Measurements from ENCODE around the gene GRB7.
"Not testable (repeated sequence)": the region's sequence is repeated elsewhere in the genome, so short reads cannot be mapped to it uniquely, and the experiment has no call there.

The GRB7 gene

DNA sequence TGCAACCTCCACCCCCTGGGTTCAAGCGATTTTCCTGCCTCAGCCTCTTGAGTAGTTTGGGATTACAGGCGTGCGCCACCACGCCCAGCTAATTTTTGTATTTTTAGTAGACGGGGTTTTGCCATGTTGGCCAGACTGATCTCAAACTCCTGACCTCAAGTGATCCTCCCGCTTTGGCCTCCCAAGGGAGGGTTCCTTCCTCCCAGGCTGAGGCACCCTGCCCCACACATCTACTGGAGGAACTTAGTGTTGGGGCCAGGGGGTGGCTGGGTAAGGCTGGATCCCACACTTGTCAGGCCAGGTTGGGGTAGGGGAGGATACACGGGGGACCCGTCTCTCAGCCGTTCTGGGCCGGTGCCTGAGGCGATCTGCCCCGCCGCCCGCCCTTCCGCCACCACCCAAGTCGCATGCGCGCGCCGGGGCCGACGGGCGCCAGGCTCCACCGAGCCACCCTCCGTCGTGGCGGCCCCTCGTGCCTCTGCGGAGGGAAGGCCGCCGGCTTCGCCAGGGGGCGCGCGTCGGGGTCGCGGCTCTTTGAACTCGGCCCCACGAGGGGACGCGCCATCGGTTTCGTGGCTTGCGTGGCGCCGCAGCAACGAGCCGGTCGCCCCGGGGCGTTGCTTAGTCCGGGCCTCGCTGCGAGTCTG, 15.9 kb downstream of the GRB7 start:
- peak in 1 of 2 experiments; percentile 38 for DNase-seq

- peak; percentile 76 to 88 for DNase-seq
These were observed 16.6 kb downstream of the GRB7 start for GRCh38 chr17:39754161-39754957.

- DNase-seq, result no peak
These were observed 17.3 kb downstream of the GRB7 start for GRCh38 chr17:39754958-39755553.

- no peak for DNase-seq
These were observed 18.0 kb downstream of the GRB7 start for GRCh38 chr17:39755554-39756379.

GRCh38 chr17:39756380-39757079, 18.8 kb downstream of the GRB7 start:
- DNase-seq, result no peak

DNA sequence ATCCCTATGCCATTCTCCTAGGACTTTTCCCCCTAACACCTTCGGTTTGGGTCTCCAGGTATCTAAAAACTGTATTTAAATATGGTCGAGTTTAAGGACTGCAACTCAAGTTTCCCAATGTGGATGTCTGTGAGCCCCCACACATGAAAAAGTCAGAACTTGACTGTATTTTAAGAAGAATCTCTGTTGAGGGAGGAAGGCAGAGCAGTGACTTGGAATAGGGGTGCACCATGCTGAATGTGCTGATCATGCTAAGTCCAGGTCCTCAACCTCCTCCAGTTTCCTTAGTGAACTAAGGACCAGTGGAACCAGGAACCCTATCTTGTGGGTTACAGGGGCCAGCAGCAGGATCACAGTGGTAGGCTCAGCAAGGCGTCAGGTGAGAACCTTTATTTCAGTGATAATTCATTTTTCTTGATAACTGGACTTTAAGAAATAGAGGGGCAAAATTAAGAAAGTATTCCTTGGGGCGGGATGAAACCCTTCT, 19.5 kb downstream of the GRB7 start:
- no peak for DNase-seq

DNA sequence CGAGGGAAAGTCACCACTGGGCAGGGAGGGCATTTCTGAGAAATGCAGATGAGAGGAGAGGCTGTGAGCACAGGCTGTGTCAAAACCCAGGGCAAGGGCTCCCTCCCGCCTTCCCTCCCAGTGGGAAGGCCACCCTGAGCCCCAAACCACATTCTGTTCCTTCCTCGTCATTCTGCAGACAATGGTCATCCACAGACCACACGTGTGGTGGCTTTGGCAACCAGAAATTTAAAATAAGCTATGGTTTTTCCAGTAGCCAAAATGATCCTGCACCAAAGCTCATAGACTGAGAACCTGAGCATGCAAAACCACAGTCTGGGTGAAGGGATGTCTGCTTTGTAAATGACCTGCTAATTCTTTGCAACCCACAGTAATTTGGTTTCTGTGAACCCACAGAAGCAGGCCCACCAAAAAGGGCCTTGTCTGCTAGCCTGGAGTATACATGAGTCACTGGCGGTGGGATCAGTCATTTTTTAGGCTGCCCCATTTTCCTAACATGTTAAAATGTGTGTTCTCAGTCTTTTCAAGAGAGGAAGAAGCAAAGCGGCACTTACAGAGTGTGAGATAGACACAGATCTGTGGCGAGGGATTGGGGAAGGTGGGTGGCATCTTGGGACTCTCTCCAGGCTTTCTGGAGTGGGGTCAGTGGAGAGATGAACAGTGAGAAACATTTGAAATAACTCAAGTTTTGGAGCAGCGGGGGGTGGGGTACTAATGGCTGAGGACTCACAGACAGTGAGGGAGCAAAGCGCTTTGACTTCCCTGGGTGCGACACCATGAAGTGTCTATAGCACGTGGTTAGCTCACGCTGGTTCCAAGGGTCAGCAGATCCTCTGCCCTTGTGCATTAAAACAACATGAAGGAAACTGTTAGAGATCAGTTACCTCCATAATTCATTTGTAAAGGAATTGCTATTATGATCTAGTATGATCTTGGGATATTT, 20.5 kb downstream of the GRB7 start:
- DNase-seq, result no peak

- DNase-seq, result no peak
These were observed 21.5 kb downstream of the GRB7 start for GRCh38 chr17:39759204-39759603.

GRCh38 chr17:39761861-39762496, 24.2 kb downstream of the GRB7 start:
- no peak for DNase-seq

- no peak for DNase-seq
These were observed 25.5 kb downstream of the GRB7 start for GRCh38 chr17:39763051-39763820.

DNA sequence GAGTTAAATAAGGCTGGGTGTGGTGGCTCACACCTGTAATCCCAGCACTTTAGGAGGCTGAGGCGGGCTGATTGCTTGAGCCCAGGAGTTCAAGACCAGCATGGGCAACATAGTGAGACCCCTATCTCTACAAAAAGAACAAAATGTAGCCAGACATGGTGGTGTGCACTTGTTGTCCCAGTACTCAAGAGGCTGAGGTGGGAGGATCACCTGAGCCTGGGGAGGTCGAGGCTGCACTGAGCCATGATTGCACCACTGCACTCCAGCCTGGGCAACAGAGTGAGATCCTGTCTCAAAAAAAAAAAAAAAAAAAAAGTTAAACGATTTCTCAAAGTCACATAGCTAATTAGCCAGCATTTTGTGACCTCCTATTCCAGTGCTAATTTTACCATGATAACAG, 26.4 kb downstream of the GRB7 start:
- DNase-seq, result not testable (repeated sequence)

GRCh38 chr17:39765175-39765574, 27.4 kb downstream of the GRB7 start:
- no peak for DNase-seq

DNA sequence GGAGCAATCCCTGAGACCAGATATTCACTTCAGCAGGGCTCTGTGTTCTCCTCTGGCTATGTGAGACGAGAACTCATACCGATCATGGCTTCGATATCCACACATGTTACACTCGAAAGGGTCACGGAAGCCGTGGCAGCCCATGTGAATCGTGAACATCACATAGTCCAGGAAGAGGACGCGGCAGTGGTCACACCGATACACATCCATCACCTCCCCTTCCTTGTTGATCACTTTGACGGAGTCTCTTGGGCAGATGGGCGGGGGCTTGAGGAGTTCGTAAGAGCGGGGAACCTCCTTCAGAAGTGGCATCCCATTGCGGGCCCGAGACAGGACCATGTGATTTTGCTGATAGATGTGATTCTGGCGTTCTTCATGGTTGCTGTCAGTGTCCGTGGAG, 28.0 kb downstream of the GRB7 start:
- no peak for DNase-seq

- DNase-seq, result no peak
These were observed 29.4 kb downstream of the GRB7 start for GRCh38 chr17:39767147-39767546.

DNA sequence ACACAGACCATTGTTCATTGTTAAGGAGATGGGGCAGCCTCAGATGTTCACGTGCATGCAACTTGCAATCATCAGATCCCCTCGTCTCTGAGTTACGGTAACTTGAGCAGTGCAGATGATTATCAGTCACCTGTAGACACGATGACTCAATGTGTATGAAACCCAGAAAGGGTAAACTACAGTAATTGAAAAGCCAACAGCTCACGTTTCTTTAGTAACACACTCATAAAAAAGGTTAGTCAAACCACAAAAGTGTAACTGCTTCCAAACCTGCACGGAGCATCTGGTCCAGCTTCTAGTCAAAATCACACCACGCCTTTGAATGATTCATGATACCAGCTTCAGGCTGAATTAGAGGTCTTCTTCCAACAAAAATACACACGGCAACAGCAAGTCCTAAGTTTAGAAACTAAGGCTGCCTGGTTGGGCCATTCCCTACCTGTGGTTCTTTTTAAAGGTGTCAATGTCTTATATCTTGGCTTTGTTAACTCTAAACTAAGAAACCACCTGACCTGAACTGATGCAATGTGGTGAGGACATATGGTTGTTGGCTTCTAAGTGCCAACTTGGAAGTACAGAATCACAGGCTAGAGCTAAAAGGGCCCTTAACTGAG, 32.3 kb downstream of the GRB7 start:
- DNase-seq, result peak in 1 of 2 experiments; percentile 22

DNA sequence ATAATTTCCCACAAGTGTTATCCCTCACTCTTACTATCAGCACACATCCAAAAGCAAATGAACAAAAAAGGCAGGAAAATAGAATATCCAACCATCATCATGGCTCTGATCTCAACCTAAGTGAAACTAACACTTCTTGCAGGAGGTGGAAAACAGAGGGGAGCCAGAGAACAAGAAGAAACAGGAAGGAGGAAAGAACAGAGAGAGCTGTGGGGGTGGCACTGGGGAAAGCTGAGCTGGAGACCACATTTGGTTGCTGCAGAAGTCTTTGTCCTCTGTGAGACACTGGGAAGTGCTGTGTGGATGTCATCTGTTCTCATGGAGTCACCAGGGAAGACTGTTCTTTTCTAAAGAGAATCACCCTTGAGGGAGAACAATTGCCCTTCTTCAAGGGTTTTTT, 34.7 kb downstream of the GRB7 start:
- DNase-seq, result no peak

DNA sequence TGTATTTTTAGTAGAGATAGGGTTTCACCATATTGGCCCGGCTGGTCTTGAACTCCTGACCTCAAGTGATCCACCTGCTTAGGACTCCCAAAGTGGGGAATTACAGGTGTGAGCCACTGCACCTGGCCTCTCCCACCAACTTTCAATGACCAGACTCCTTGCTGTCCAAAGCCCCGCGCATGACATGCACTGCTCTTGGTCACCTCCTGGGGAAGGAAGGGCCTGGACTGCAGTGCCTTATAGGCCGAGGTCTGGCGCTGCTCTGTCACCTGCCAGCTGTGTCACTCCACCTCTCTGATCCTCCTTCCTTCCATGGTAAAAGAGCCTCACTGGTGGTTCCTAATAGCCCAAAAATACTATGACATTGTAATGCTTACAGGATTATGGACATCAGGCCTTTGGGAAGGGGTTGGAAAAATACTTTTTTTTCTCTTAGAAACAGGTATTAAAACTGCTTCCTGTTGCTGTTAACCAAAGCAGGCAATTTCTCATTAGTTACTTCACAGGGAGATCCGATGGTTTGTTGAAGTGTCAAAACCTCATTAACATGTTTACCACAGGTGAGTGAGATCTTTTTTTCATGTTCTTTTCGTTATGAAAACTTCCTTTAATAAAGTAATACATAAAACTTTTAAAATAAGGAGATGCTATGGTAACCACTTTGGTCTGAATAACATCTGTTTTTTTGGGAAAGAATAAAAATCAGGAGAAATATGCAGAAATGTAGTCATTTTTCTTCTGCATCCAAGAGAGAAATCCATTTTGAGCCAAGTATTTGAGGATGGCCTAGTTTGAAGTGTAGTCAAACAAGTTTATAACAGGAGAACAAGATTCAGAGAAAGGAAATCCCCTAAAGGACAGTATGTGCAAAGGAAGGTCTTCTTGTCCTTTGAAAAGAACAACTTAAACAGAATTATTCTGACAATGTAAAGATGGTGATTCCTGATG, 35.5 kb downstream of the GRB7 start:
- DNase-seq, result no peak

- no peak for DNase-seq
These were observed 36.3 kb downstream of the GRB7 start for GRCh38 chr17:39774047-39774446.
